Activated T-cell treated with anti-CD3 and anti-CD28 coated beads for 1 hour (primary cell): ENCODE data around the gene GAL3ST2.

Experiments used
- DNase-seq: peaks from one replicate; pipeline ENCODE4 v3.0.0-alpha.2; 2020; ENCODE audit warnings: low read depth

The GAL3ST2 gene

GRCh38 chr2:241844831-241845578 lies 68.4 kb downstream of the GAL3ST2 start:
- no peak for DNase-seq

GRCh38 chr2:241846406-241846805 lies 69.8 kb downstream of the GAL3ST2 start:
- DNase-seq: no peak

GRCh38 chr2:241848761-241849615 lies 72.4 kb downstream of the GAL3ST2 start:
- DNase-seq: no peak

- no peak for DNase-seq
Measured at GRCh38 chr2:241849616-241850543, 73.3 kb downstream of the GAL3ST2 start.

- DNase-seq: no peak
Measured at GRCh38 chr2:241850544-241851324, 74.1 kb downstream of the GAL3ST2 start.

- DNase-seq: no peak
Measured at GRCh38 chr2:241851325-241852115, 74.9 kb downstream of the GAL3ST2 start.

- DNase-seq: no peak
Measured at GRCh38 chr2:241852116-241852980, 75.7 kb downstream of the GAL3ST2 start.

- no peak for DNase-seq
Measured at GRCh38 chr2:241852981-241853631, 76.5 kb downstream of the GAL3ST2 start.
